GM18951 (cell line): Measurements from ENCODE around the gene IP6K2.

Experiments used
- POLR2A ChIP-seq: IDR thresholded peaks from 4 replicates; pipeline ENCODE4 v1.6.1; 2011; ENCODE audit warnings: mild to moderate bottlenecking; ENCODE audit not compliant: insufficient read length, insufficient read depth; ENCODE audit errors: extremely low read depth
- in situ Hi-C: fragments of 300-500 bp; cut with MboI; formaldehyde crosslinking; loops from one replicate; pipeline ENCODE4 v1.12.0; 2022; ENCODE audit warnings: low sequenced_read_pairs, mixed read lengths, inconsistent platforms; ENCODE audit not compliant: unreplicated experiment

The IP6K2 gene

GRCh38 chr3:48680811-48681540, 36.0 kb downstream of the IP6K2 start:
- TF ChIP-seq POLR2A = no peak
- in situ Hi-C loops = no loop called here

- TF ChIP-seq POLR2A = no peak
- in situ Hi-C loops = no loop called here
These were observed 37.3 kb downstream of the IP6K2 start for GRCh38 chr3:48679411-48680391.

GRCh38 chr3:48678566-48679380, 38.2 kb downstream of the IP6K2 start:
- in situ Hi-C loops = no loop called here
- TF ChIP-seq POLR2A = no peak

GRCh38 chr3:48678056-48678455, 39.0 kb downstream of the IP6K2 start:
- in situ Hi-C loops = no loop called here
- TF ChIP-seq POLR2A = no peak

DNA sequence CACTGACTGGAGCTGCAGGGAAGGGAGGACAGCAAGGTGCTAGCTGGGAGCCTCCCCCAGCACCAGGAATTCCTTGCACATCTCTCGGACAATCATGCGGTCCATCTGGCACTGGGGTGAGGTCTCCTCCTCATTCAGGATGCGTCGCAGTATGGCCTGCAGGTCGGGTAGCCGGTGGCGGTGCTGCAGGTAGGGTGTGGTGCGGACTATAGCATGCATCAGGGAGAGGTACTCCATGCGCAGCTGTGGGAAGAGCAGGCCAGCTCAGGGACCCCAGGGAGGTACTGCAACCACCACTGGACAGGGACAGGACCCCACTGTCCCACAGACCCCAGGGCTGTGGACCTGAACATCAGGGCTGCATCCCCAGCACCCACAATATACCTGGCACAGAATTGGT, 42.5 kb downstream of the IP6K2 start:
- in situ Hi-C loops = no loop called here
- TF ChIP-seq POLR2A = no peak

GRCh38 chr3:48672522-48672921, 44.5 kb downstream of the IP6K2 start:
- TF ChIP-seq POLR2A = no peak
- in situ Hi-C loops = no loop called here

DNA sequence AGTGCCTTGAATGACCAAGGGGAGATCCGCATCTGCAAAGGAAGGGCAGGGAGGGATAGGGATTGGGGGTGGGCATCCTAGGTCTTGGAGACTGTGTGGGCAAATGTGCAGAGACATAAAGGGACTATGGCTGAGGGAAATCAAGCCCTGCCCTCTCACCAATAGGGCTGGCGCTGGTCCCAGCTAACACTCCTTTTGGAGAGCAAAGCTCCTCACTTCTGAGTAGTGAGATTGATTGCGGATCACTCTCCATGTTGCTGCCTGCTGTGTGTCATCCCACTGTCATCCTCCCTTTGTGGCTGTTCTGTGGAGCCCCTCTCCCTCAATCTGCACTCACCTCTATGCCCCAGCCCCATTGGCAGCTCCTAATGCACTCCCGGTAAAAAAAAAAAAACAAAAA, 52.1 kb downstream of the IP6K2 start:
- no peak for TF ChIP-seq POLR2A
- in situ Hi-C loops = no loop called here

DNA sequence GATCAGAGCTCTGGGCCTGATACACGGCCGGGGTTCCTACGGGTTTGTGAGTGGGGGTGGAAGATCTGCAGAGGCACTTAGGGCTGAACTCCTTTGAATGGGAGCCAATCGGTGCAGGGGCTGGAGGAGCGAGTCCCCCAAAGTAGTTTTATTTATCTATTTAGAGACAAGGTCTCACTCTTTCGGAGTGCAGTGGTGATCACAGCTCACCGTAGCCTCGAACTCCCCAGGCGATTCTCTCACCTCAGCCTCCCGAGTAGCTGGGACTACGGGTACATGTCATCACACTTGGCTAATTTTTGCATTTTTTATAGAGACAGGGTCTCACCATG, 52.7 kb downstream of the IP6K2 start:
- no peak for TF ChIP-seq POLR2A
- in situ Hi-C loops = no loop called here

GRCh38 chr3:48663489-48664312, 53.3 kb downstream of the IP6K2 start:
- TF ChIP-seq POLR2A = peak; percentile 53
- in situ Hi-C loops = no loop called here

GRCh38 chr3:48662753-48663488, 54.1 kb downstream of the IP6K2 start, which contains the start of gene CELSR3:
CELSR3 (minus strand) TSS chr3:48662886; CDS start chr3:48662634, 252 bp downstream.
- in situ Hi-C loops = no loop called here
- no peak for TF ChIP-seq POLR2A

- no peak for TF ChIP-seq POLR2A
- in situ Hi-C loops = no loop called here
These were observed 54.8 kb downstream of the IP6K2 start for GRCh38 chr3:48662145-48662752.
